Neural cell (in vitro differentiated cells): ENCODE measurements around the gene FBP2. TPM values are rescaled to one million over a fixed set of nuclear protein-coding genes. Genes with fewer than 3 reads are reported as not detected.

ENCODE experiments used
- H2AFZ ChIP-seq: fragments of 200-600, 300-800 bp; sonication (generic), shearing (Covaris generic); 2 replicates; pipeline ENCODE4 v1.6.0; 2014; ENCODE audit warnings: low read depth, mild to moderate bottlenecking, antibody characterized with exemption, low read length, moderate library complexity
- H3F3A ChIP-seq: fragments of 200-600 bp; shearing (Covaris generic); 2 replicates; pipeline ENCODE4 v1.6.1; 2016; ENCODE audit warnings: mild to moderate bottlenecking, moderate library complexity, mixed read lengths, antibody characterized with exemption, low read length; ENCODE audit not compliant: insufficient read depth, poor library complexity, severe bottlenecking
- H3K27ac ChIP-seq: fragments of 200-600, 300-800 bp; sonication (generic), shearing (Covaris generic); 2 replicates; pipeline ENCODE4 v1.5.1; 2014; ENCODE audit warnings: mild to moderate bottlenecking, low read length, moderate library complexity
- H3K27me3 ChIP-seq: fragments of 300-800, 200-600 bp; sonication (generic), shearing (Covaris generic); 2 replicates; pipeline ENCODE4 v1.6.0; 2014; ENCODE audit warnings: mild to moderate bottlenecking, low read depth, low read length, moderate library complexity; ENCODE audit not compliant: insufficient read depth
- H3K36me3 ChIP-seq: fragments of 300-800, 200-600 bp; sonication (generic), shearing (Covaris generic); 2 replicates; pipeline ENCODE4 v1.5.1; 2014; ENCODE audit warnings: mild to moderate bottlenecking, antibody characterized with exemption, low read length, moderate library complexity; ENCODE audit not compliant: insufficient read depth
- H3K4me2 ChIP-seq: fragments of 300-800, 200-600 bp; sonication (generic), shearing (Covaris generic); 2 replicates; pipeline ENCODE4 v1.6.0; 2014; ENCODE audit warnings: mild to moderate bottlenecking, low read length
- H3K4me3 ChIP-seq: fragments of 300-800, 200-600 bp; sonication (generic), shearing (Covaris generic); 2 replicates; pipeline ENCODE4 v1.5.1; 2014; ENCODE audit warnings: mild to moderate bottlenecking, low read length, moderate library complexity
- H3K79me2 ChIP-seq: fragments of 200-600 bp; shearing (Covaris generic); replicated peaks from 2 replicates; pipeline ENCODE4 v1.6.0; 2014; ENCODE audit warnings: mild to moderate bottlenecking, low read length, moderate library complexity; ENCODE audit not compliant: insufficient read depth
- H3K9ac ChIP-seq: fragments of 300-800, 200-600 bp; sonication (generic), shearing (Covaris generic); 2 replicates; pipeline ENCODE4 v1.6.1; 2016; ENCODE audit warnings: mild to moderate bottlenecking, low read length, mixed read lengths
- H3K9me2 ChIP-seq: fragments of 200-600 bp; shearing (Covaris generic); 2 replicates; pipeline ENCODE4 v1.6.1; 2016; ENCODE audit warnings: mild to moderate bottlenecking, low read length, mixed read lengths; ENCODE audit not compliant: insufficient read depth
- H3K9me3 ChIP-seq: fragments of 200-600, 300-800 bp; sonication (generic), shearing (Covaris generic); 2 replicates; pipeline ENCODE4 v1.6.1; 2016; ENCODE audit warnings: mild to moderate bottlenecking, mixed run types, low read length, moderate library complexity, mixed read lengths
- H4K20me1 ChIP-seq: fragments of 200-600 bp; shearing (Covaris generic); 2 replicates; pipeline ENCODE4 v1.6.1; 2016; ENCODE audit warnings: mild to moderate bottlenecking, mixed run types; ENCODE audit not compliant: insufficient read depth
- EP300 ChIP-seq: fragments of 450-650 bp; conservative IDR thresholded peaks from 2 replicates; pipeline ENCODE4 v1.6.1; 2014; ENCODE audit warnings: antibody characterized with exemption, mild to moderate bottlenecking, moderate library complexity; ENCODE audit not compliant: poor library complexity, severe bottlenecking
- EZH2 ChIP-seq: fragments of 200-600, 300-800 bp; shearing (Covaris generic), sonication (generic); IDR thresholded peaks from 2 replicates; pipeline ENCODE4 v1.6.1; 2014; ENCODE audit warnings: antibody characterized with exemption, low read length, borderline replicate concordance, mild to moderate bottlenecking; ENCODE audit not compliant: insufficient read depth, poor library complexity, severe bottlenecking
- MXI1 ChIP-seq: fragments of 450-650 bp; conservative IDR thresholded peaks from 2 replicates; pipeline ENCODE4 v1.6.1; 2014; ENCODE audit warnings: antibody characterized with exemption, mild to moderate bottlenecking; ENCODE audit not compliant: poor library complexity, severe bottlenecking
- POLR2AphosphoS5 ChIP-seq: IDR thresholded peaks from 2 replicates; pipeline ENCODE4 v1.6.1; 2012
- RAD21 ChIP-seq: fragments of 450-650 bp; conservative IDR thresholded peaks from 2 replicates; pipeline ENCODE4 v1.6.1; 2014; ENCODE audit warnings: antibody characterized with exemption, mild to moderate bottlenecking, moderate library complexity
- SMC3 ChIP-seq: fragments of 450-650 bp; conservative IDR thresholded peaks from 2 replicates; pipeline ENCODE4 v1.6.1; 2014; ENCODE audit warnings: antibody characterized with exemption, mild to moderate bottlenecking, moderate library complexity; ENCODE audit not compliant: poor library complexity
- TAF1 ChIP-seq: IDR thresholded peaks from 2 replicates; pipeline ENCODE4 v1.6.1; 2012; ENCODE audit warnings: low read depth
- polyA plus RNA-seq: library from polyadenylated mRNA; depleted of rRNA; stranded (reverse); fragments of >200 nt; gene quantifications from 2 replicates; pipeline ENCODE4 v1.2.3, GENCODE V29; 2014
- TF ChIP-seq, protein P1 (sequence below): IDR thresholded peaks from 2 replicates; pipeline ENCODE4 v1.6.1; 2012; ENCODE audit warnings: borderline replicate concordance
- TF ChIP-seq, protein P2 (sequence below): fragments of 450-650 bp; IDR thresholded peaks from 2 replicates; pipeline ENCODE4 v1.5.1; 2014; ENCODE audit warnings: antibody characterized with exemption, mild to moderate bottlenecking, moderate library complexity; ENCODE audit not compliant: poor library complexity, severe bottlenecking

FBP2 gene
- polyA plus RNA-seq, 1 donor from 2014 or later: not detected

GRCh38 chr9:94568972-94569712 lies 24.5 kb downstream of the FBP2 start:
- H3K4me2 ChIP-seq: no peak overlapping the region

GRCh38 chr9:94568250-94568889 lies 25.3 kb downstream of the FBP2 start:
- Histone ChIP-seq H2AFZ (no peak overlapping the region), H3K36me3 (peaks cover 7% of the 10 kb centered on the region), H3K27ac (no peak overlapping the region), H3K9ac (no peak overlapping the region), H3K4me3 (no peak overlapping the region), H3K79me2 (no peaks in the 10 kb centered on the region), H3K4me2 (no peak overlapping the region), H3K9me2 (no peaks in the 10 kb centered on the region), H4K20me1 (no peaks in the 10 kb centered on the region), H3F3A (no peaks in the 10 kb centered on the region), H3K27me3 (no peaks in the 10 kb centered on the region), H3K9me3 (no peaks in the 10 kb centered on the region)
- TF ChIP-seq, protein P1, sequence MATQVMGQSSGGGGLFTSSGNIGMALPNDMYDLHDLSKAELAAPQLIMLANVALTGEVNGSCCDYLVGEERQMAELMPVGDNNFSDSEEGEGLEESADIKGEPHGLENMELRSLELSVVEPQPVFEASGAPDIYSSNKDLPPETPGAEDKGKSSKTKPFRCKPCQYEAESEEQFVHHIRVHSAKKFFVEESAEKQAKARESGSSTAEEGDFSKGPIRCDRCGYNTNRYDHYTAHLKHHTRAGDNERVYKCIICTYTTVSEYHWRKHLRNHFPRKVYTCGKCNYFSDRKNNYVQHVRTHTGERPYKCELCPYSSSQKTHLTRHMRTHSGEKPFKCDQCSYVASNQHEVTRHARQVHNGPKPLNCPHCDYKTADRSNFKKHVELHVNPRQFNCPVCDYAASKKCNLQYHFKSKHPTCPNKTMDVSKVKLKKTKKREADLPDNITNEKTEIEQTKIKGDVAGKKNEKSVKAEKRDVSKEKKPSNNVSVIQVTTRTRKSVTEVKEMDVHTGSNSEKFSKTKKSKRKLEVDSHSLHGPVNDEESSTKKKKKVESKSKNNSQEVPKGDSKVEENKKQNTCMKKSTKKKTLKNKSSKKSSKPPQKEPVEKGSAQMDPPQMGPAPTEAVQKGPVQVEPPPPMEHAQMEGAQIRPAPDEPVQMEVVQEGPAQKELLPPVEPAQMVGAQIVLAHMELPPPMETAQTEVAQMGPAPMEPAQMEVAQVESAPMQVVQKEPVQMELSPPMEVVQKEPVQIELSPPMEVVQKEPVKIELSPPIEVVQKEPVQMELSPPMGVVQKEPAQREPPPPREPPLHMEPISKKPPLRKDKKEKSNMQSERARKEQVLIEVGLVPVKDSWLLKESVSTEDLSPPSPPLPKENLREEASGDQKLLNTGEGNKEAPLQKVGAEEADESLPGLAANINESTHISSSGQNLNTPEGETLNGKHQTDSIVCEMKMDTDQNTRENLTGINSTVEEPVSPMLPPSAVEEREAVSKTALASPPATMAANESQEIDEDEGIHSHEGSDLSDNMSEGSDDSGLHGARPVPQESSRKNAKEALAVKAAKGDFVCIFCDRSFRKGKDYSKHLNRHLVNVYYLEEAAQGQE: no peak
- TF ChIP-seq, protein P2, sequence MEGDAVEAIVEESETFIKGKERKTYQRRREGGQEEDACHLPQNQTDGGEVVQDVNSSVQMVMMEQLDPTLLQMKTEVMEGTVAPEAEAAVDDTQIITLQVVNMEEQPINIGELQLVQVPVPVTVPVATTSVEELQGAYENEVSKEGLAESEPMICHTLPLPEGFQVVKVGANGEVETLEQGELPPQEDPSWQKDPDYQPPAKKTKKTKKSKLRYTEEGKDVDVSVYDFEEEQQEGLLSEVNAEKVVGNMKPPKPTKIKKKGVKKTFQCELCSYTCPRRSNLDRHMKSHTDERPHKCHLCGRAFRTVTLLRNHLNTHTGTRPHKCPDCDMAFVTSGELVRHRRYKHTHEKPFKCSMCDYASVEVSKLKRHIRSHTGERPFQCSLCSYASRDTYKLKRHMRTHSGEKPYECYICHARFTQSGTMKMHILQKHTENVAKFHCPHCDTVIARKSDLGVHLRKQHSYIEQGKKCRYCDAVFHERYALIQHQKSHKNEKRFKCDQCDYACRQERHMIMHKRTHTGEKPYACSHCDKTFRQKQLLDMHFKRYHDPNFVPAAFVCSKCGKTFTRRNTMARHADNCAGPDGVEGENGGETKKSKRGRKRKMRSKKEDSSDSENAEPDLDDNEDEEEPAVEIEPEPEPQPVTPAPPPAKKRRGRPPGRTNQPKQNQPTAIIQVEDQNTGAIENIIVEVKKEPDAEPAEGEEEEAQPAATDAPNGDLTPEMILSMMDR: no peak
- no peak for TF ChIP-seq RAD21
- no peak for TF ChIP-seq MXI1
- TF ChIP-seq EP300: no peak
- no peak for TF ChIP-seq SMC3
- no peak for TF ChIP-seq POLR2AphosphoS5
- no peak for TF ChIP-seq TAF1

More at GRCh38 chr9:94568972-94569712, 24.5 kb downstream of the FBP2 start:
- TF ChIP-seq, protein P2: no peak
- TF ChIP-seq POLR2AphosphoS5 (no peak), MXI1 (no peak), TAF1 (no peak), EZH2 (no peak), EP300 (no peak), SMC3 (no peak), RAD21 (no peak)
- TF ChIP-seq, protein P1: no peak
- H3F3A ChIP-seq: no peaks in the 10 kb centered on the region
- H3K9ac ChIP-seq: no peak overlapping the region
- H3K79me2 ChIP-seq: no peaks in the 10 kb centered on the region
- no peaks in the 10 kb centered on the region for H3K27me3 ChIP-seq
- no peaks in the 10 kb centered on the region for H4K20me1 ChIP-seq
- H3K36me3 ChIP-seq: no peaks in the 10 kb centered on the region
- H3K9me2 ChIP-seq: no peaks in the 10 kb centered on the region
- H3K27ac ChIP-seq: no peak overlapping the region
- H3K9me3 ChIP-seq: no peaks in the 10 kb centered on the region
- H3K4me3 ChIP-seq: no peak overlapping the region
- no peak overlapping the region for H2AFZ ChIP-seq
